SK-N-SH treated with all-trans-retinoic acid at 6 μM for 48 hours (cell line): ENCODE measurements around the gene BLNK.

ENCODE experiments used
- ARNTL ChIP-seq: fragments of 450-650 bp; formaldehyde crosslinking; IDR thresholded peaks from 2 replicates; pipeline ENCODE4 v1.5.0; 2020; ENCODE audit warnings: low read depth, mild to moderate bottlenecking, moderate library complexity, borderline replicate concordance
- ZC3H10 ChIP-seq: fragments of 250-450 bp; sonication (Bioruptor Pico); IDR thresholded peaks from 2 replicates; pipeline ENCODE4 v1.5.1; 2021; ENCODE audit warnings: mild to moderate bottlenecking, moderate library complexity
- ZFP3 ChIP-seq: fragments of 250-450 bp; sonication (Bioruptor Pico); IDR thresholded peaks from 2 replicates; pipeline ENCODE4 v1.5.0; 2020; ENCODE audit warnings: mild to moderate bottlenecking, moderate library complexity
- ZFP30 ChIP-seq: fragments of 450-650 bp; formaldehyde crosslinking; IDR thresholded peaks from 2 replicates; pipeline ENCODE4 v1.5.0; 2022; ENCODE audit warnings: mild to moderate bottlenecking, moderate library complexity
- ZNF8 ChIP-seq: fragments of 450-650 bp; formaldehyde crosslinking; IDR thresholded peaks from 2 replicates; pipeline ENCODE4 v1.5.0; 2020; ENCODE audit warnings: mild to moderate bottlenecking, moderate library complexity

GRCh38 chr10:96310321-96310669 lies 38.9 kb upstream of the BLNK start:
- no peak for TF ChIP-seq ZC3H10 (CRISPR knock-in tag)
- no peak for TF ChIP-seq ARNTL (CRISPR knock-in tag)
- TF ChIP-seq ZFP30 (CRISPR knock-in tag): no peak
- TF ChIP-seq ZFP3 (CRISPR knock-in tag): no peak
- TF ChIP-seq ZNF8 (CRISPR knock-in tag): no peak
